Stimulated activated CD8-positive, alpha-beta memory T cell treated with anti-CD3 and anti-CD28 coated beads, Interleukin-7, amount 100 ng/mL, for 4 hours (primary cell): Measurements from ENCODE around the gene MINPP1.

Experiments
- DNase-seq, 2 donors: peaks; one replicate each; pipeline ENCODE4 v3.0.0-alpha.2; 2020; ENCODE audit warnings: low read depth in 2 of 2

Gene MINPP1

GRCh38 chr10:87519582-87519981, 14.9 kb downstream of the MINPP1 start:
- no peak for DNase-seq

- no peak for DNase-seq
Observed at GRCh38 chr10:87523731-87524130, 19.0 kb downstream of the MINPP1 start.

- DNase-seq, result no peak
Observed at GRCh38 chr10:87524296-87524695, 19.6 kb downstream of the MINPP1 start.

- DNase-seq, result no peak
Observed at GRCh38 chr10:87531908-87532622, 27.4 kb downstream of the MINPP1 start.

- DNase-seq, result no peak
Observed at GRCh38 chr10:87532696-87533095, 28.0 kb downstream of the MINPP1 start.

- no peak for DNase-seq
Observed at GRCh38 chr10:87534173-87534858, 29.6 kb downstream of the MINPP1 start.

- no peak for DNase-seq
Observed at GRCh38 chr10:87538092-87539015, 33.7 kb downstream of the MINPP1 start.

- DNase-seq, result no peak
Observed at GRCh38 chr10:87541114-87541513, 36.4 kb downstream of the MINPP1 start.

GRCh38 chr10:87544721-87545120, 40.0 kb downstream of the MINPP1 start:
- DNase-seq, result no peak

- DNase-seq, result no peak
Observed at GRCh38 chr10:87545783-87546182, 41.1 kb downstream of the MINPP1 start.

- DNase-seq, result peak in 1 of 2 donors; percentile 1
Observed at GRCh38 chr10:87546210-87546609, 41.5 kb downstream of the MINPP1 start.

GRCh38 chr10:87546971-87547413, 42.3 kb downstream of the MINPP1 start:
- DNase-seq, result no peak

GRCh38 chr10:87547734-87548311, 43.1 kb downstream of the MINPP1 start:
- no peak for DNase-seq

GRCh38 chr10:87550741-87551140, 46.0 kb downstream of the MINPP1 start:
- no peak for DNase-seq

- no peak for DNase-seq
Observed at GRCh38 chr10:87551326-87551725, 46.6 kb downstream of the MINPP1 start.

GRCh38 chr10:87552248-87552929, 47.7 kb downstream of the MINPP1 start:
- DNase-seq, result no peak

GRCh38 chr10:87557409-87557808, 52.7 kb downstream of the MINPP1 start:
- no peak for DNase-seq

GRCh38 chr10:87558333-87558732, 53.6 kb downstream of the MINPP1 start:
- DNase-seq, result no peak

- DNase-seq, result no peak
Observed at GRCh38 chr10:87559392-87559791, 54.7 kb downstream of the MINPP1 start.

GRCh38 chr10:87560495-87561129, 55.9 kb downstream of the MINPP1 start:
- no peak for DNase-seq

GRCh38 chr10:87562750-87563149, 58.1 kb downstream of the MINPP1 start:
- DNase-seq, result no peak
